ENCODE data around the gene WDR13.
"Not testable (repeated sequence)": the region's sequence is repeated elsewhere in the genome, so short reads cannot be mapped to it uniquely, and the experiment has no call there.

The WDR13 gene

DNA sequence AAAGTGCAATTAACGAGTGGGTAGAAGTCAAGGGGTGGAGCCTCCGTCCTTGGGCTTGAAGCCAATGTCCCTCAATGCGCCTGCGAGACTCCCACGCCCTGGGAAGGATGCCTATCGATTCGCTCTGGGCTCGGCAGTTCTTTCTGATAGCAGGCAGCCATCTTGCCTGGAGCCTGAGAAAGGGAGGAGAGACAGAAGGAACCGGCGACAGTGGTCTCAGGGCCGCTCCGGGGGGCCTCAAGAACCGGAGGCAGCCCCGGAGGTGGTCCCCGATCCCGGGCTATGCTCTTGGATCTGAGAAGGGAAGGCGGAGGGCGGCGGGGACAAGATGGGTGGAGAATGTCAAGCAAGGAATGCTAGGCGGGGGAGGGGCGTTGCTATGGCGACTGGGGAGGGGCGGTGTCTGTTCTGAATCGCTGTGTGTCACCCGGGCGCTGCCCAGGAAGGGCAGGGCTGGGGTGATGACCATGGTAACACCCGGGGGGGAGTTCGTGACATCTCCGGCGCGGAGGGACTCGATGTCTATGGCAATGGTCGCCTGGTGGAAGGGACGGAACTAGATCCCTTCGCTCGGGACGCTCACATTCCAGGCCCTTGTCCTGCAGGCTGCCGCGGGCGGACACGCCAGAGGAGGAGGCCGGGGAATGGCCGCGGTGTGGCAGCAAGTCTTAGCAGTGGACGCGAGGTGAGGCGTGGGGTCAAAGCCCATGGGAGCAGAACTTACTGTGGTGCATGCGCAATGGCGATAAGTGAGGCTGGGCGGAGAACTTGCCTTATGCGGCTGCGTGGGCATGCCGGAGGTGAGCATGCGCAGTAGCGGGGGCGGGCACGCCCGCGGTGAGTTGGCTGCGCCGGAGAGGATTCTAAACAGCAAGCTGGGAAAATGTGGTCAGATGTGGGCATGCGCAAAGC lies at the start of gene WDR13:
Gene WDR13 (plus strand): TSS at position 140 of the 912 bp plus-strand sequence. CDS start 505 bp downstream, at position 645.
- in situ Hi-C loops (cut with HindIII; ENCODE audit: low sequenced_read_pairs) = no loop called here

DNA sequence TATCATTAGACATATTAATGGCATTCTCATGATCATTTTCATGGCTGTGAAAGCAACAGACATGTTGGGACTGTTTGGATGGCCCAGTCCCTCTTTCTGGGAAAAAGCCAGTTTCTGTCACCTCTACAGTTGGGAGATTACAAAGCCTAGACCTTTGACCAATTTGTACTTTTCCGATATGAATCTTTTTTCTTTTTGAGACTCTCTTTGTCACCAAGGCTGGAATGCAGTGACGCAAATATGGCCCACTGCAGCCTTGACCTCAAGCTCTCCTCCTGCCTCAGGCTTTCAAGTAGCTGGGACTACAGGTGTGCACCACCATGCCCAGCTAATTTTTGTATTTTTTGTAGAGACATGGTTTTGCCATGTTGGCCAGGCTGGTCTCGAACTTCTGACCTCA lies 48.4 kb upstream of the WDR13 start:
- in situ Hi-C loops (cut with HindIII; ENCODE audit: low sequenced_read_pairs) = no loop called here

DNA sequence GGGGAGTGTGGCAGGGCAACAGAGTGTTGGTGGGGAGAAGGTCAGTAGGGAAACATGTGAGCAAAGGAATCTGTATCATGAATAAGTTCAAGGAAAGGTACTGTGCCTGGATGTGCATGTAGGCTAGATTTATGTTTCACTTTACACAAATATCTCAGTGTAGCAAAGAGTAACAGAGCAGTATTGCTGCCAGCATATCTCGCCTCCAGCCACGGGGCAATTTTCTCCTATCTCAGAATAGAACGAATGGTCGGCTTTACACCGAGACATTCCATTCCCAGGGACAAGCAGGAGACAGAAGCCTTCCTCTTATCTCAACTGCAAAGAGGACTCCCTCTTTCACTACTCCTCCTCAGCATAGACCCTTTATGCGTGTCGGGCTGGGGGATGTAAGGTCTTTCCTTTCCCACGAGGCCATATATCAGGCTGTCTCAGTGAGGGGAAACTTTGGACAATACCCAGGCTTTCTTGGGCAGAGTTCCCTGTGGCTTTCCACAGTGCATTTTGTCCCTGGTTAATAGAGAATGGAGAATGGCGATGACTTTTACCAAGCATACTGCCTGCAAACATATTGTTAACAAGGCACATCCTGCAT lies 41.5 kb upstream of the WDR13 start:
- in situ Hi-C loops (cut with HindIII; ENCODE audit: low sequenced_read_pairs) = not testable (repeated sequence)

DNA sequence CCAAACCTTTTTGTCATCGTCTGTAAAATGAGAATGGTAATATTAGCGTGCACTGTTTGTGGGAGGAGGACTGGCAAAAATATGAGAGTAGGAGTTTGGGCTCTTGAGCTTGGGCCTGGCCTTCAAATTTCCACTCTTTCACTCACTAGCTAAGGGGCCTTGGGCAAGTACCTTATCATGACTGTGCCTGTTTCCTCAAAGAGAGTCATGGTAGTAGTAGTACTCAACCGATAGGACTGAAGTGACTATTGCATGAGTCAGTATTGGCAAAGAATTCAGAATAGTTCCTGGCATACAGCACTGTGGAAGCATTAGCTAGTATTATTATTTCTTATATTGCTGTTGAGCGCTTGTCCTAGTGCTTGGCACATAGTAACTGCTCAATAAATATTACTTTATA lies 39.0 kb upstream of the WDR13 start:
- in situ Hi-C loops (cut with HindIII; ENCODE audit: low sequenced_read_pairs) = no loop called here

DNA sequence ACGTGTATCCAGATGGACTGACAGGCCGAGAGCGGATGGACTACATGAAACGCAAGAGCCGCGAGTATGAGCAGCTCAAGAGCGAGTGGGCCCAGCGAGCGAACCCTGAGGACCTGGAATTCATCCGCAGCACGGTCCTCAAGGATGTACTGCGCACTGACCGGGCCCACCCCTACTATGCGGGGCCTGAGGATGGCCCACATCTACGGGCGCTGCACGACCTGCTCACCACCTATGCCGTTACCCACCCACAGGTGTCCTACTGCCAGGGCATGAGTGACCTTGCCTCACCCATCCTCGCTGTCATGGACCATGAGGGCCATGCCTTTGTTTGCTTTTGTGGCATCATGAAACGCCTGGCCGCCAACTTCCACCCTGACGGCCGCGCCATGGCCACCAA lies 37.7 kb upstream of the WDR13 start:
- in situ Hi-C loops (cut with HindIII; ENCODE audit: low sequenced_read_pairs) = no loop called here

DNA sequence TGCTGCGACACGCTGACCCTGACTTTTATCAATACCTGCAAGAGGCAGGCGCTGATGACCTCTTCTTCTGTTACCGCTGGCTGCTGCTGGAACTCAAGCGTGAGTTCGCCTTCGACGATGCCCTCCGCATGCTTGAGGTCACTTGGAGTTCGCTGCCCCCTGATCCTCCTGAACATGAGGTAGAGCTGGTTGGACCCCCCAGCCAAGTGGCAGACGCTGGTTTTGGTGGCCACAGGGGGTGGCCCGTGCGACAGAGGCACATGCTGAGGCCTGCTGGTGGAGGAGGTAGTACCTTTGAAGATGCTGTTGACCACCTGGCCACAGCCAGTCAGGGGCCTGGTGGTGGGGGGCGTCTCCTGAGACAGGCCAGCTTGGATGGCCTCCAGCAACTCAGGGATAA lies 37.2 kb upstream of the WDR13 start:
- in situ Hi-C loops (cut with HindIII; ENCODE audit: low sequenced_read_pairs) = no loop called here

DNA sequence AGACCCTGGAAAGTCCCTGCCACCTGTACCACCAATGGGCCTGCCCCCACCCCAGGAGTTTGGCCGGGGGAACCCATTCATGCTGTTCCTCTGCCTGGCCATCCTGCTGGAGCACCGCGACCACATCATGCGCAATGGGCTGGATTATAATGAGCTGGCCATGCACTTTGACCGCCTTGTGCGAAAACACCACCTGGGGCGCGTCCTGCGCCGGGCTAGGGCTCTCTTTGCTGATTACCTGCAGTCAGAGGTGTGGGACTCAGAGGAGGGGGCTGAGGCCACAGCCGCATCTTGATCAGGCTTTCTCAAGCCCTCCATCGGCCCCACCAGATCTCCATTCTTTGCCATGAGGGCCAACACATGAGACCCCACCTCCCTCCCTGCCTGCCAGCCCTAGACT lies 36.6 kb upstream of the WDR13 start:
- in situ Hi-C loops (cut with HindIII; ENCODE audit: low sequenced_read_pairs) = no loop called here

DNA sequence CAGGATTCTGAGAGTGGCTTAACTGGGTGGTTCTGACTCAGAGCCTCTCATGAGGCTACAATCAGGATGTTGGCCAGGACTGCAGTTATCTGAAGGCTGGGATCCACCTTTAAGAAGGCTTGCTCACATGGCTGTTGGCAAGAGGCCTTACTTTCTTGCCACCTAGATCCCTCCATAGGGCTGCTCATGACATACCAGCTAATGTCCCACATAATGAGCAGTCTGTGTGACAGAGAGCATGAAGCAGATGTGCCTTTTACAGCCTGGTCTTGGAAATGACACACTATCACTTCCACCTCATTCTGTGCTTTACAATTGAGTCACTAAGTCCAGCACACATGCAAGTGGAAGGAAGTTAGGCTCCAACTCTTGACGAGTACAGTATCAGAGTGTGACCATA lies 27.3 kb upstream of the WDR13 start:
- in situ Hi-C loops (cut with HindIII; ENCODE audit: low sequenced_read_pairs) = no loop called here

DNA sequence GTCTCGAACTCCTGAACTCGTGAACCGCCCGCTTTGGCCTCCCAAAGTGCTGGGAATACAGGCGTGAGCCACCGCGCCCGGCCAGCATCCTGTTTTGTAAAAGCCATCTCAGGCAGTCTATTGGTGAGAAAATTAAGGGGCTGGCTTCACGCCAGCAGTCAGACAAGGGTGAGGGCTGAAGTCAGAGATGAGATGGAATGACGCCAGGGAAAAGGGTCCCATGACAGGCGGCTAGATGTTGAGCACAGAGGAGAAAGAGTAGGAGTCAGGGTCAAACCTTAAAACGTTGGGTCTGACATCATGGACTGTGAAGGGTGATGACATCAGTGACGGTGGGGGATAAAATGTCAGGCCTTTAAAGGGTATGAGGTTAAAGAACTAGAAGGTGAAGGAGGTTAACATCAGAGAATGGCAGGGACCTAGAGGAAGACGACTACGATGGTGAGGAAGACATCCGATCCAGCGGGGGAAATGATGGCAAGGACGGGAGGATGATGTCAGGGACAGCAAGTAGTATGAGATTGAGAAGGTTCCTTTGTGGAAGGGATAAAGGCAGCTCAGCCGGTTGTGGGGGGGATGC lies 23.5 kb upstream of the WDR13 start:
- in situ Hi-C loops (cut with HindIII; ENCODE audit: low sequenced_read_pairs) = no loop called here

DNA sequence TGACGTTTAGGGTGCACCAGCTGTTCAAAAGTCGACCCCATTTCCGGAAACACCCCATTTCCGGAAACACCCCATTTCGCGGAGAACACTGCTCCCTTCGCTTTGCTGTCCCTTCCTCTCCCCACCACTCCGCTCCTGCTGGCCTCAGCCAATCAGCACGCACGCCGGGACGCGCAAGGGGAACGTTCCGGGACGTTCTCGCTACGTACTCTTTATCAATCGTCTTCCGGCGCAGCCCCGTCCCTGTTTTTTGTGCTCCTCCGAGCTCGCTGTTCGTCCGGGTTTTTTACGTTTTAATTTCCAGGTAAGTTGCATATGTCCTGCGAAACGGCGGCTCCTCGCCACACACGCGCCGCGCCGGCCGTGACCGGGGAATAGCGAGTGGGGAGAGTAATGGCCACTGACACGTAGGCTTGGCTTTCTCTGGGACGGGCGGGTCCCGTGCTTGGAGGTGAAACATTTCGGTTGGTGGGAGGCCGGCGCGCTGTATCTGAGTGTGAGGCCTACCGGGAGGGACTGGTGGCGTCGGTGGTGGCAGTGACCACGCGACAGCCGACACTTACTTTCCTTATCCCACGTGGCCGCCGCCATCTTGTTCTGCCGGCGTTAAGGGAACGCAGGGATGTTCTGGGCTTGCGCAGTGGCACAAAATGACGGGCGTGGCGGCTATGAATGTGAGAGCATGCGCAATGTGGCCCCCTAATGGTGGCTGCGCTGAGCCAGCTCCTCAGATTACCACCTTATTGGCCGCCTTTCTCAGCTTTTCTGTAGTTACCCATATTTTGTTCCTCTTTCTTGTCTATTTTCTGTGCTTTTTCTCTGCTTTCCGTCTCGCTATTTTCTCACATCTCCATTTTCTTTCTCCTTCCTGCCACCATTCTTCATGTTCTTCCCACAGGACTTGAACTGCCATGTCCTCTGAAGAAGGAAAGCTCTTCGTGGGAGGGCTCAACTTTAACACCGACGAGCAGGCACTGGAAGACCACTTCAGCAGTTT lies 22.7 kb upstream of the WDR13 start, which contains the start of gene RBM3:
Gene RBM3 (plus strand): TSS at position 215 of the 997 bp plus-strand sequence. CDS start 697 bp downstream, at position 912.
- in situ Hi-C loops (cut with HindIII; ENCODE audit: low sequenced_read_pairs) = no loop called here

DNA sequence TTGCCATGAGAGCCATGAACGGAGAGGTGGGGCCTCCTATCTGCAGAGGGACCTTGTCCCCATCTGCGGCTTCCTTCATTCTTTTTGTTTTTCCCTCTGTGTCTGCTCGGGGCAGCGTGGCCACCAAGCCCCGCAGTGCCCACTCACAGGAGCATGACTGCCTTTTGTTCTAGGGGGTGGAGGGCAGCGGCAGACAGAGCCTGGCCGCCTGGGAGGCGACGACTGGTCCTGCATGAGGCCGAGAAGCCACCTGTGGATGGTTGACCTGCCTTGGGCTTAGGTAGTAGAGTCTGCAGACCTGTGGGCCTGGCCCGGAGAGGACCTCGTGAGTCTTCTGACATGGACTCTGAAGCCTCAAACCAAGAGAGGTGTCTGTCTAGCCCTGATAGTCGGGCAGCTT lies 21.6 kb upstream of the WDR13 start:
- in situ Hi-C loops (cut with HindIII; ENCODE audit: low sequenced_read_pairs) = no loop called here

DNA sequence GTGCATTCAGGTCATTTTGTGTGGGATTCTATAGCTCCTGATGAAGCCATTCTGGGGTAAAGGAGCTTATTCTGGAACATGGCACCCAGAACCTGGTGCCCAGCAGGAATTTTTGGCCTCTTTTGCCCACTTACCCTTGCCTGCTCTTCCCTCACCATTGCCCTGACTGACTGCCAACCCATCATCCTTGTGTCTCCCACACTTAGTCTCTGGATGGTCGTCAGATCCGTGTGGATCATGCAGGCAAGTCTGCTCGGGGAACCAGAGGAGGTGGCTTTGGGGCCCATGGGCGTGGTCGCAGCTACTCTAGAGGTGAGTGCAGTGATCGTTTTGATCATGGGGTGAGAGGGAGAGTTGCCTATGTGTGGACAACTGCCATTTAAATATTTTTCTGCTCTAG lies 21.2 kb upstream of the WDR13 start:
- in situ Hi-C loops (cut with HindIII; ENCODE audit: low sequenced_read_pairs) = no loop called here

DNA sequence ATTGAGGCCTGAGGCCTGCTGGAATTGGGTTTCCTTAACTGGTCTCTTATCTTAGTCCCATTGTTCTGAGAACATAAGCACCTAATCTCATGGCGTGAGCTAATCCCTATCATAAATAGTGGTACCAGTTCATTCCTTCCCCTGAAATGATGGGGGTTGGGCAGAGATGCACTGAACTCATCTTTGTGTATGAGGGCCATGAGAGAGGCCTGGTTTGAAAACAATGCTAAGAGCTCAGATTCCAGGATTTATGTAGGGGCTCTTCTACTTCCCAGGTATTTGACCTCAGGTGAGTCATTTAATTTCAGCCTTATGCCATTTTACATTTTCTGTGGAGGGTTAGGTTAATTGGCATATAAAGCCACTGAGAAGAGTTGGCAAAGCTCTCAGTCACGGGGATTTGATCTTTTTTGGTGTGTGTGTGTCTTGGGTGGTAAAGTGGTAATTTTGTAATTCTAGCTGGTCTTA lies 18.6 kb upstream of the WDR13 start:
- in situ Hi-C loops (cut with HindIII; ENCODE audit: low sequenced_read_pairs) = no loop called here

DNA sequence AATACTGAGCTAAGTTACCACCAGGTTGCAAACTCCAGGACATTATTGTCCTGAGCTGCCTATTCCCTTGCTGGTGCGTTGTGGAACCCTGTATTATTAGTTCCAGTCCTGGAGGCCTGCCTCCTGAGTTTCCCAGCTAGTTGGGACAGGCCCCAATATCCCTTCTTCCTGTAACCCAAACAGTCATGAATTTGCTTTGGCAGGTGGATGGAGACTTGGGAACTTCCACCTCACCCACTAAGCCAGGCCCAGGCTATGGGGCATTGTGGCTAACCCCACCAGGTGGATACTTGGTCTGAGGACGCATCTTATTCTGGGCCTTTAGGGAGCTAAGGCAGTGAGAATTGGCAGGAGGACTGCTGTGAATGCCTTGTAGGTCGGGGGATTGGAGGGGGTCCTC lies 18.0 kb upstream of the WDR13 start:
- in situ Hi-C loops (cut with HindIII; ENCODE audit: low sequenced_read_pairs) = no loop called here

DNA sequence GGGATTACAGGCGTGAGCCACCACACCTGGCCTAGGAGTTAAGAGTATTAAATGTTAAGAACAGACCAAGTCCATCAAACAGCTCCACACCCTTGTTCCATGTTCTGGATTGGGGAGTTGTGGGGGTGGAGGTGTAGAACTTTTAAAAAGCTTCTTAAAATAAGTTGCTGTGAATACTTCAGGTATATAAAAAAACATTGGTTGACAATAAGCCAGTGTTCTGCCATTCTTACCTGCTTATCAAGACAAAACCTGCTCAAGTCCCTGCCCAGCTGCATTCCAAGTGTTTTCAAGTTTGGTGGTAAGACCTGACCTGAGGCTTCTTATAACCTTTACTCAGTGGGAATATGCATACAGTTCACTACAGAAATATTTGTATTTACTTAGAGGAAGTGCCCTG lies 16.6 kb upstream of the WDR13 start:
- in situ Hi-C loops (cut with HindIII; ENCODE audit: low sequenced_read_pairs) = no loop called here

DNA sequence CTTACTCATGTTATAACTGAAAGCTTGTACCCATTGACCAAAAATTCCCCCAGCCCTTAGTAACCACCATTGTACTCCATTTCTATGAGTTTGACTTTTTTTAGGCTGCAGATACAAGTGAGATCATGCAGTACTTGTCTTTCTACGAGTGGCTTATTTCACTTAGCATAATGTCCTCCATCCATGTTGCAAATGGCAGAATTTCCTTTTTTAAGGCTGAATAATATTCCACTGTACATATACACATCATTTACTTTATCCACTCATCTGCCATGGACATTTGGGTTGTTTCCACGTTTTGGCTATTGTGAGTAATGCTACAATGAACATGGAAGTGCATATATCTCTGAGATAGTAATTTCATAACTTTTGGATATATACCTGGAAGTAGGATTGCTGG lies 12.6 kb upstream of the WDR13 start:
- in situ Hi-C loops (cut with HindIII; ENCODE audit: low sequenced_read_pairs) = no loop called here

DNA sequence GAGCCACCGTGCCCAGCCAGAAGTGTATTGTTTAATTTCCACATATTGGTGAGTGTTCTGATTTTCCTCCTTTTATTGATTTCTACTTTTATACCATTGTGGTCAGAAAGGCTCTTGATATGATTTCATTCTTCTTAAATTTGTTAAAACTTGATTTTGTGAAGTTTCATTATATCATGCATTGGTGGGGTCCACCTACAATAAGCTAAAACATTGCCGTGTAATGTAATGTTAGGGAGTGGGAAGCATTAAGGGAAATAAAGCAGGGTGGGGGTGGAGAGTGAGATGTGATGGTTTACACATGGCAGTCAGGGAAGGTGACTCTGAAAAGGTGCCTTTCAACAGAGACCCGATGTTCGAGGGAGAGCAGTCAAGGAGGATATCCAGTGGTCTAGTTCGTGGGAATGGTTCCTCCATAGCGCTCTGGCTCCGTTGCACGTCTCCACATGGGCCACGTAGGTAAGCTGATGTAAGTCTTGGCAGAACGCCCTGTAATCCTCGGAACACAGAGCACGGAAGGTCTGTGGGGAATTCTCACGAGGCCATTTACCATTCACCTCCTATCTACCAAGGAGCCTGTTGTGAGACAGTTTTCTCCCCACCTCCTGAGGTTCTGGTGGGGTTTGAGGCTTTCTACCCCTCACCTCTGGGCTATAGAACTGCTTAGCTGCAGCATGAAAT lies 7.7 kb upstream of the WDR13 start:
- in situ Hi-C loops (cut with HindIII; ENCODE audit: low sequenced_read_pairs) = no loop called here

DNA sequence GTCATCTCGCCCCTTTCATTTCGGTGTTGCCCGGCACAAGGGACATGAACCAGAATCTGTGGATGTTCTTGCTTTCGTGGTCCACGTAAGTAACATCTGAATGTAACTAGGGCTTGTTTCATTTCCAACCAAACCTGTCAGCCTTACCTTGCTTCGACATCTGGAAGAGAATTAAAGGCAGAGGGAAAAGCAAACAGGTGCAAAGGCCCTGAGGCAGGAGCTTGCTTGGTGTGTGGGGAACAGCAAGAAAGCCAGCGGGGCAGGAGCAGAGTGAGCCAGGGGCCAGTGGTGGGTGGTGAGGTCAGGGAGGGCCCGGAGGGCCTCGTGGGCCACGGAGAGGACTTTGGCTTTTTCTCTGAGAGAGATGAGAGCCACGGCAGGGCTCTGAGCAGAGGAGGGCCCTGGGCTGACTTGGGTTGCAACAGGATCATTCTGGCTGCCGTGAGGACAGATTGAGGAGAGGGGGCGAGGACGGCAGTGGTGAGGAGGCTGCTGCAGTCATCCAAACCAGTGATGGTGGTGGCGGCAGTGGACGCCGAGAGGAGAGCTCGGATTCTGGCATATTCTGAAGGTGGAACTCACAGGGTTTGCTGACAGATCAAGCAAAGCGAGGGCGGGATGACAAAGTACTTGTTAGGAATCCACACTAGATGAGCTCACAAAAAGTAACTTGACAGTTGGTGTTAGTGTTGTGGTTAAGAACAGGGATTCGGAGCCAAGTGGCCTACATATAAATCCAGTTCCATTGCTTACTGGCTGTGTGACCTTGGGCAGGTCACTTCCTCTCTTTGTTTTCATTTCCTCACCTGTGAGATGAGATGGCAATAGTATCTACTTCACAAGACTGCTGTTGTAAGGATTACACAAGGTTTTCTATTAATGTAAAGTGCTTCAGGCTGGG lies 6.8 kb upstream of the WDR13 start:
- in situ Hi-C loops (cut with HindIII; ENCODE audit: low sequenced_read_pairs) = no loop called here

DNA sequence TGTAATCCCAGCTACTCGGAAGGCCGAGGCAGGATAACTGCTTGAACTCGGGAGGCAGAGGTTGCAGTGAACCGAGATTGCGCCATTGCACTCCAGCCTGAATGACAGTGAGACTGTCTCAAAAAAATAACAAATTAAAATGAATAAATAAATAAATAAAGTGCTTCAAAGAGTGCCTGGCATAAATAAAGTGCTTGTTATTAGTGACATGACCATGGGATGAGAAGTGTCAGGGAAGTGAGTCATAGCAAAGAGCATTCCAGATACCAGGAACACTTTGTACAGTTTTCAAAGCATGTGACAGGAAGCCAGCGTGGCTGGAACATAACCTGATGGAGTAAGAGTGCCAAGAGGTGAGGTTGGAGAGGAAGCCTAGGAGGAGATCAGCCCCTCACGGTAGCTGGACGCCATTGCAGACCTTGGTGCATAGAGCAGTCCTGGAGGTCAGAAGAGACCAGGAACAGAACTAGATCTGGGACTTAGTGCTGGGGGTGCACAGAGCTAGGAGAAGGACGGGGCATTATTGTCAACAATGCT lies 6.0 kb upstream of the WDR13 start:
- in situ Hi-C loops (cut with HindIII; ENCODE audit: low sequenced_read_pairs) = no loop called here

Data from DLD1 (cell line).